AG09309 (cell line): ENCODE measurements around the gene DZIP1L.

Experiments
- DNase-seq: peaks from one replicate; pipeline ENCODE4 v3.0.0-alpha.2; 2010; ENCODE audit warnings: low read depth
- H3K4me3 ChIP-seq: 2 replicates; pipeline ENCODE4 v1.5.1; 2011; ENCODE audit warnings: mild to moderate bottlenecking, low read depth, low read length, moderate library complexity; ENCODE audit not compliant: control insufficient read depth
- CTCF ChIP-seq: IDR thresholded peaks from 2 replicates; pipeline ENCODE4 v1.5.1; 2011; ENCODE audit warnings: mild to moderate bottlenecking, low read depth, low read length, inconsistent platforms; ENCODE audit not compliant: insufficient read depth, control insufficient read depth; ENCODE audit errors: missing control alignments

DZIP1L gene

GRCh38 chr3:138042043-138042442 is 73.4 kb downstream of the DZIP1L start:
- no peak overlapping the region for H3K4me3 ChIP-seq
- no peak for TF ChIP-seq CTCF
- DNase-seq: peak; percentile 46

GRCh38 chr3:138038725-138039462 is 76.5 kb downstream of the DZIP1L start:
- no peak for DNase-seq
- H3K4me3 ChIP-seq: no peak overlapping the region
- no peak for TF ChIP-seq CTCF

- no peak for DNase-seq
- no peak for TF ChIP-seq CTCF
- no peak overlapping the region for H3K4me3 ChIP-seq
Observed at GRCh38 chr3:138036572-138036971, 78.8 kb downstream of the DZIP1L start.

- no peak for TF ChIP-seq CTCF
- no peak overlapping the region for H3K4me3 ChIP-seq
- DNase-seq: no peak
Observed at GRCh38 chr3:138034918-138035317, 80.5 kb downstream of the DZIP1L start.

GRCh38 chr3:138033202-138033691 is 82.2 kb downstream of the DZIP1L start:
- DNase-seq: no peak
- no peak overlapping the region for H3K4me3 ChIP-seq
- TF ChIP-seq CTCF: no peak

GRCh38 chr3:138032567-138032966 is 82.8 kb downstream of the DZIP1L start:
- H3K4me3 ChIP-seq: no peak overlapping the region
- no peak for TF ChIP-seq CTCF
- no peak for DNase-seq
